MM.1S (cell line): ENCODE results near the gene TYRO3.
A peak's percentile ranks its signal among the peaks of the same experiment; 100 is the strongest.

Experiments
- EZH2 ChIP-seq: fragments of 300-600 bp; sonication (generic); optimal IDR thresholded peaks from 2 replicates; pipeline ENCODE3; 2017; ENCODE audit warnings: low read depth, mild to moderate bottlenecking, antibody characterized with exemption, low read length, mixed read lengths
- TF ChIP-seq, protein P1 (sequence below): fragments of 300-600 bp; sonication (generic); IDR thresholded peaks from 2 replicates; pipeline ENCODE4 v1.5.1; 2016; ENCODE audit warnings: antibody characterized with exemption, low read length, mixed read lengths

DNA sequence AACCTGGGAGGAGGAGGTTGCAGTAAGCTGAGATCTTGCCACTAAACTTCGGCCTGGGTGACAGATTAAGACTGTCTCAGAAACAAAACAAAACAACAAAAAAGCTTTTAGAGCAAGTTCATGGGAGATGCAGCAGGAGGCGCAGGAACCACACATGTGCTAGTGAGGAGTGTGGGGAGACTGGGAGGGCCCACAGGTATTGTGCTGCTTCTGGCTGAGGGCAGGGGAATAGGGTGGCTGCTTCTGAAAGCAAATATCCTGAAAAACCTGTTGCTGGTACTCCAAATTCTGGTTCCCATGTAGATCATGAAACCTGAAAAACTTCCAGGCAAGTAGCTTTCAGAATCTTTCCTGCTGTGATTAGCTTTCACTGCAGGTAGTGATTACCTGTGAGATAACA, 22.1 kb downstream of the TYRO3 start:
- TF ChIP-seq, protein P1, sequence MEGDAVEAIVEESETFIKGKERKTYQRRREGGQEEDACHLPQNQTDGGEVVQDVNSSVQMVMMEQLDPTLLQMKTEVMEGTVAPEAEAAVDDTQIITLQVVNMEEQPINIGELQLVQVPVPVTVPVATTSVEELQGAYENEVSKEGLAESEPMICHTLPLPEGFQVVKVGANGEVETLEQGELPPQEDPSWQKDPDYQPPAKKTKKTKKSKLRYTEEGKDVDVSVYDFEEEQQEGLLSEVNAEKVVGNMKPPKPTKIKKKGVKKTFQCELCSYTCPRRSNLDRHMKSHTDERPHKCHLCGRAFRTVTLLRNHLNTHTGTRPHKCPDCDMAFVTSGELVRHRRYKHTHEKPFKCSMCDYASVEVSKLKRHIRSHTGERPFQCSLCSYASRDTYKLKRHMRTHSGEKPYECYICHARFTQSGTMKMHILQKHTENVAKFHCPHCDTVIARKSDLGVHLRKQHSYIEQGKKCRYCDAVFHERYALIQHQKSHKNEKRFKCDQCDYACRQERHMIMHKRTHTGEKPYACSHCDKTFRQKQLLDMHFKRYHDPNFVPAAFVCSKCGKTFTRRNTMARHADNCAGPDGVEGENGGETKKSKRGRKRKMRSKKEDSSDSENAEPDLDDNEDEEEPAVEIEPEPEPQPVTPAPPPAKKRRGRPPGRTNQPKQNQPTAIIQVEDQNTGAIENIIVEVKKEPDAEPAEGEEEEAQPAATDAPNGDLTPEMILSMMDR, result peak; percentile 25; the same call in 1 of the 2 replicates
- TF ChIP-seq EZH2, result no peak
